Renal pelvis (tissue), 4 donors: ENCODE results near the gene MAML3. TPM values are rescaled to one million over a fixed set of nuclear protein-coding genes. Genes with fewer than 3 reads are reported as not detected.

Source experiments
- DNase-seq: peaks from one replicate; pipeline ENCODE4 v3.0.0-alpha.2; 2013
- polyA plus RNA-seq, 3 donors: library from polyadenylated mRNA; unstranded; fragments of 120-200 nt; gene quantifications; one replicate each; pipeline ENCODE4 v1.2.1, GENCODE V29; 2013; ENCODE audit not compliant: insufficient read length in 3 of 3

MAML3 gene
- polyA plus RNA-seq, 3 donors: 17.5 to 20.3 (median 17.6) TPM

- peak; percentile 60 for DNase-seq
Measured at GRCh38 chr4:139866276-139866962, 287.6 kb downstream of the MAML3 start.

- no peak for DNase-seq
Measured at GRCh38 chr4:139865537-139865936, 288.4 kb downstream of the MAML3 start.

- no peak for DNase-seq
Measured at GRCh38 chr4:139863531-139863930, 290.5 kb downstream of the MAML3 start.

- no peak for DNase-seq
Measured at GRCh38 chr4:139861471-139861870, 292.5 kb downstream of the MAML3 start.

- no peak for DNase-seq
Measured at GRCh38 chr4:139860435-139861024, 293.5 kb downstream of the MAML3 start.

GRCh38 chr4:139859876-139860275, 294.1 kb downstream of the MAML3 start:
- no peak for DNase-seq

GRCh38 chr4:139858436-139859205, 295.4 kb downstream of the MAML3 start:
- no peak for DNase-seq

- no peak for DNase-seq
Measured at GRCh38 chr4:139857977-139858376, 296.0 kb downstream of the MAML3 start.

GRCh38 chr4:139857021-139857420, 297.0 kb downstream of the MAML3 start:
- no peak for DNase-seq

- DNase-seq: no peak
Measured at GRCh38 chr4:139854668-139855403, 299.1 kb downstream of the MAML3 start.

GRCh38 chr4:139853309-139853708, 300.7 kb downstream of the MAML3 start:
- DNase-seq: no peak

- no peak for DNase-seq
Measured at GRCh38 chr4:139852612-139853269, 301.2 kb downstream of the MAML3 start.

- no peak for DNase-seq
Measured at GRCh38 chr4:139851639-139852038, 302.3 kb downstream of the MAML3 start.

GRCh38 chr4:139851133-139851532, 302.9 kb downstream of the MAML3 start:
- DNase-seq: no peak

GRCh38 chr4:139849219-139849618, 304.8 kb downstream of the MAML3 start:
- DNase-seq: no peak

GRCh38 chr4:139848028-139848427, 306.0 kb downstream of the MAML3 start:
- no peak for DNase-seq

GRCh38 chr4:139847602-139848001, 306.4 kb downstream of the MAML3 start:
- no peak for DNase-seq

GRCh38 chr4:139846766-139847165, 307.2 kb downstream of the MAML3 start:
- no peak for DNase-seq

- DNase-seq: no peak
Measured at GRCh38 chr4:139845453-139846093, 308.4 kb downstream of the MAML3 start.

- no peak for DNase-seq
Measured at GRCh38 chr4:139844459-139845036, 309.4 kb downstream of the MAML3 start.

- DNase-seq: no peak
Measured at GRCh38 chr4:139844057-139844456, 309.9 kb downstream of the MAML3 start.
